Measurements from ENCODE around the gene EPB41L4A.

DNA sequence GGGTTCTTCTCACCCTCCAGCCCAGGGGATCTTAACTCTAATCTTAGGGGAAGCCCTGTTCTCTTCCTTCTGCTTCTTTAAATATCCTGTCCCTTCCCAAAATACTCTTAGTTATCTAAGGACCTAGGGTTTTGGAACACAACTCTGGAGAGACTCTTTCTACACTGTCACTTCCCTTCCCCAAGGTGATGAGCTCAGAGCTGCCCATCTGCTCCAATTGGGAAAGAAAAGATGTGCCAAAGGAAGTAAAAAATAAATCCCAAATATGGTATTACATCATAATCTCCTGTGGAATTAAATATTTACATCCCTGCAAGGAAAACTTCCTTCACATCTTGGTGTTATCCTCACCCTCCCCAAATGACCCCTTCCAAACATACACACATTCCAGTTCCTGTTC, 291.2 kb downstream of the EPB41L4A start:
- TF ChIP-seq, protein P1, sequence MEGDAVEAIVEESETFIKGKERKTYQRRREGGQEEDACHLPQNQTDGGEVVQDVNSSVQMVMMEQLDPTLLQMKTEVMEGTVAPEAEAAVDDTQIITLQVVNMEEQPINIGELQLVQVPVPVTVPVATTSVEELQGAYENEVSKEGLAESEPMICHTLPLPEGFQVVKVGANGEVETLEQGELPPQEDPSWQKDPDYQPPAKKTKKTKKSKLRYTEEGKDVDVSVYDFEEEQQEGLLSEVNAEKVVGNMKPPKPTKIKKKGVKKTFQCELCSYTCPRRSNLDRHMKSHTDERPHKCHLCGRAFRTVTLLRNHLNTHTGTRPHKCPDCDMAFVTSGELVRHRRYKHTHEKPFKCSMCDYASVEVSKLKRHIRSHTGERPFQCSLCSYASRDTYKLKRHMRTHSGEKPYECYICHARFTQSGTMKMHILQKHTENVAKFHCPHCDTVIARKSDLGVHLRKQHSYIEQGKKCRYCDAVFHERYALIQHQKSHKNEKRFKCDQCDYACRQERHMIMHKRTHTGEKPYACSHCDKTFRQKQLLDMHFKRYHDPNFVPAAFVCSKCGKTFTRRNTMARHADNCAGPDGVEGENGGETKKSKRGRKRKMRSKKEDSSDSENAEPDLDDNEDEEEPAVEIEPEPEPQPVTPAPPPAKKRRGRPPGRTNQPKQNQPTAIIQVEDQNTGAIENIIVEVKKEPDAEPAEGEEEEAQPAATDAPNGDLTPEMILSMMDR (IDR thresholded peaks at IDR 0.05; ENCODE audit: insufficient read depth, low read length), result no peak
- TF ChIP-seq POLR2AphosphoS5 (IDR thresholded peaks at IDR 0.05; ENCODE audit: low read depth), result no peak

Measured in HL-60 (cell line).